K562 (cell line): Measurements from ENCODE around the gene FRMPD4. TPM values are rescaled to one million over a fixed set of nuclear protein-coding genes. Genes with fewer than 3 reads are reported as not detected.

Experiments
- ATAC-seq: fragments of 200-7000 bp; cut with Tn5 transposase; 3 replicates; pipeline ENCODE4 v1.9.1; 2020; ENCODE audit warnings: moderate library complexity
- BruUV-seq: library from RNA; stranded (reverse); fragments of 400-500 nt; replicated peaks from 2 replicates; lab custom pipeline; 2021; lab: Mats Ljungman, UMichigan
- CTCF ChIA-PET: fragments of 300-600 bp; formaldehyde crosslinking; extraction: SDS; loops from one replicate; lab custom pipeline; 2021; ENCODE audit warnings: low intra/inter-chr PET ratio; lab: Yijun Ruan, JAX
- POLR2A ChIA-PET: fragments of 300-600, 350-650 bp; sonication (Branson Sonifier 250); formaldehyde crosslinking; extraction: SDS; loops from one replicate; lab custom pipeline; 2021; ENCODE audit warnings: antibody characterized with exemption, inconsistent platforms; lab: Yijun Ruan, JAX
- DNase-seq, 4 experiments: peaks; one replicate each; pipeline versions ENCODE4 v3.0.0 to v3.0.0-alpha.2; 2011 to 2018; ENCODE audit warnings: low spot score in 3 of 4, mixed read lengths in 3 of 4; ENCODE audit errors: extremely low read depth in 1 of 4
- FAIRE-seq: peaks from 2 replicates; lab custom pipeline; 2011; peaks lifted over from hg19 to GRCh38; lab: Jason Lieb, UNC
- H2AFZ ChIP-seq: 2 replicates; pipeline ENCODE4 v1.6.0; 2011; ENCODE audit warnings: low read depth, low read length, control low read depth, inconsistent platforms
- H3K27ac ChIP-seq: fragments of 200-600 bp; 3 replicates; pipeline ENCODE4 v1.8.0; 2011; ENCODE audit warnings: low read depth, mild to moderate bottlenecking, control low read depth, inconsistent platforms, low read length, moderate library complexity, mixed read lengths; ENCODE audit errors: extremely low read depth
- H3K27me3 ChIP-seq, 2 experiments: fragments of 300-600 bp in 1 of 2; 2 replicates in 1 of 2; 3 replicates in 1 of 2; pipeline versions ENCODE4 v1.6.0 to v1.8.0; 2011; ENCODE audit warnings: inconsistent platforms in 2 of 2, low read length in 2 of 2, mild to moderate bottlenecking in 1 of 2, mixed read lengths in 1 of 2, moderate library complexity in 1 of 2; ENCODE audit not compliant: control insufficient read depth in 2 of 2, insufficient read depth in 2 of 2
- H3K36me3 ChIP-seq: fragments of 300-600 bp; 3 replicates; pipeline ENCODE4 v1.8.0; 2011; ENCODE audit warnings: mild to moderate bottlenecking, low read length, inconsistent platforms; ENCODE audit not compliant: control insufficient read depth, insufficient read depth
- H3K4me1 ChIP-seq, 2 experiments: fragments of 200-600 bp in 1 of 2; replicated peaks in 1 of 2; 2 replicates in 1 of 2; 3 replicates in 1 of 2; pipeline versions ENCODE4 v1.5.1 to v1.8.0; 2011; ENCODE audit warnings: inconsistent platforms in 2 of 2, low read length in 2 of 2, mild to moderate bottlenecking in 1 of 2, mixed read lengths in 1 of 2, moderate library complexity in 1 of 2; ENCODE audit not compliant: control insufficient read depth in 2 of 2, insufficient read depth in 2 of 2
- H3K4me2 ChIP-seq: 2 replicates; pipeline ENCODE4 v1.6.1; 2011; ENCODE audit warnings: low read length, control low read depth, inconsistent platforms, mixed read lengths; ENCODE audit not compliant: insufficient read depth
- H3K4me3 ChIP-seq: fragments of 200-600 bp; sonication (generic), shearing (Covaris generic); 2 replicates; pipeline ENCODE4 v1.5.1; 2016; ENCODE audit warnings: control low read depth, inconsistent platforms
- H3K79me2 ChIP-seq: fragments of 200-600 bp; 3 replicates; pipeline ENCODE4 v1.8.0; 2011; ENCODE audit warnings: low read length, inconsistent platforms; ENCODE audit not compliant: control insufficient read depth, insufficient read depth
- H3K9ac ChIP-seq, 2 experiments: 2 replicates each; pipeline versions ENCODE4 v1.6.0 to v1.6.1; 2011; ENCODE audit warnings: low read depth in 2 of 2, low read length in 2 of 2, control low read depth in 1 of 2, inconsistent platforms in 1 of 2, mild to moderate bottlenecking in 1 of 2, mixed read lengths in 1 of 2; ENCODE audit not compliant: insufficient read depth in 1 of 2
- H3K9me1 ChIP-seq: one replicate; pipeline ENCODE4 v1.6.0; 2011; ENCODE audit warnings: inconsistent platforms, mild to moderate bottlenecking, low read length, moderate library complexity; ENCODE audit not compliant: control insufficient read depth, insufficient read depth
- H3K9me3 ChIP-seq: replicated peaks from 2 replicates; pipeline ENCODE4 v1.5.1; 2011; ENCODE audit warnings: low read depth, low read length, inconsistent platforms; ENCODE audit not compliant: control insufficient read depth, insufficient read depth
- H4K20me1 ChIP-seq: replicated peaks from 2 replicates; pipeline ENCODE4 v1.6.1; 2011; ENCODE audit warnings: low read length, inconsistent platforms, mixed read lengths; ENCODE audit not compliant: control insufficient read depth, insufficient read depth
- ARID3A ChIP-seq: IDR thresholded peaks from 2 replicates; pipeline ENCODE4 v1.6.1; 2012; ENCODE audit warnings: low read depth, low read length, improper control_type of control experiment, borderline replicate concordance
- ATF6 ChIP-seq: sonication (generic); formaldehyde crosslinking; IDR thresholded peaks from 2 replicates; pipeline ENCODE4 v1.4.0; 2020; ENCODE audit warnings: mild to moderate bottlenecking, missing genetic modification reagents
- ETS1 ChIP-seq: conservative IDR thresholded peaks from 2 replicates; pipeline ENCODE4 v1.6.1; 2011; ENCODE audit warnings: low read depth, mild to moderate bottlenecking, low read length; ENCODE audit not compliant: control insufficient read depth
- KLF10 ChIP-seq: fragments of 250-450 bp; sonication (Bioruptor Pico); IDR thresholded peaks from 2 replicates; pipeline ENCODE4 v1.6.1; 2021; ENCODE audit warnings: matching md5 sums
- MTF1 ChIP-seq: fragments of 250-450 bp; sonication (Bioruptor Pico); IDR thresholded peaks from 2 replicates; pipeline ENCODE4 v1.9.0; 2021; ENCODE audit warnings: moderate library complexity, mild to moderate bottlenecking, inconsistent platforms, borderline replicate concordance
- PATZ1 ChIP-seq: fragments of 250-450 bp; sonication (Bioruptor Pico); IDR thresholded peaks from 2 replicates; pipeline ENCODE4 v1.5.0; 2020; ENCODE audit warnings: mild to moderate bottlenecking, borderline replicate concordance
- PHF21A ChIP-seq: fragments of 450-650 bp; IDR thresholded peaks from 2 replicates; pipeline ENCODE4 v1.6.1; 2017; ENCODE audit warnings: low read depth, borderline replicate concordance
- TFAM ChIP-seq: fragments of 250-450 bp; sonication (Bioruptor Pico); conservative IDR thresholded peaks from 2 replicates; pipeline ENCODE4 v1.5.0; 2021; ENCODE audit warnings: mild to moderate bottlenecking, moderate library complexity
- ZNF324 ChIP-seq: fragments of 250-450 bp; sonication (Bioruptor Pico); IDR thresholded peaks from 2 replicates; pipeline ENCODE4 v1.4.0; 2020; ENCODE audit warnings: mild to moderate bottlenecking
- WGBS: fragments of 100-300 bp; shearing (Covaris generic); methylation state at CpG from one replicate; pipeline ENCODE4 v1.1.6; 2016; ENCODE audit warnings: low coverage, mixed read lengths; ENCODE audit not compliant: insufficient coverage; ENCODE audit errors: missing lambda C conversion rate; 5-methylcytosine and 5-hydroxymethylcytosine counted together
- in situ Hi-C: fragments of 300-500 bp; cut with MboI; formaldehyde crosslinking; loops from 4 replicates; pipeline ENCODE4 v1.15.0; 2018; ENCODE audit warnings: inconsistent platforms, mixed read lengths
- intact Hi-C: fragments of 100-400 bp; cut with micrococcal nuclease; formaldehyde crosslinking; loops from 2 replicates; pipeline ENCODE4 v1.14.2; 2022
- polyA plus RNA-seq, 8 experiments: library from polyadenylated mRNA; depleted of rRNA in 4 of 8; stranded (reverse) in 5 of 8; unstranded in 3 of 8; fragments of >200 nt; fragmentation: Nextera tagmentation in 2 of 8; fragmentation: Illumina TruSeq in 1 of 8; extraction: Ambion mirVana in 2 of 8; extraction: Trizol in 1 of 8; gene quantifications; 2 replicates each; pipeline versions ENCODE4 v1.2.1 to v1.2.3, GENCODE V29; 2011 to 2014; ENCODE audit warnings: inconsistent platforms in 1 of 8, missing spikeins in 1 of 8
- total RNA-seq, 7 experiments: library from RNA; depleted of rRNA in 6 of 7; stranded (reverse); fragments of >200 nt in 6 of 7; fragmentation: Illumina TruSeq in 2 of 7; extraction: Trizol in 2 of 7; gene quantifications; 2 replicates each; pipeline versions ENCODE4 v1.2.1 to v1.2.3, GENCODE V29; 2011 to 2021; ENCODE audit warnings: low replicate concordance in 1 of 7

The FRMPD4 gene
- total and polyA plus RNA-seq, 9 of the 15 experiments (the other 6 are each of a cell fraction or from before 2014, with no cell fraction given): not detected

- ChIA-PET POLR2A (no interaction called here), CTCF (no interaction called here)
- Histone ChIP-seq H3K27ac (no peak overlapping the region), H3K4me3 (no peak overlapping the region), H3K4me2 (no peak overlapping the region), H3K9me3 (no peaks in the 10 kb centered on the region), H3K9ac (no peak overlapping the region), H3K27me3 (no peaks in the 10 kb centered on the region), H4K20me1 (no peaks in the 10 kb centered on the region), H3K36me3 (no peaks in the 10 kb centered on the region), H3K79me2 (no peaks in the 10 kb centered on the region), H2AFZ (no peak overlapping the region), H3K9me1 (no peaks in the 10 kb centered on the region), H3K4me1 (no peaks in the 10 kb centered on the region)
- DNase-seq (no peak), FAIRE-seq (no peak), ATAC-seq (no peak)
- intact Hi-C loops (no loop called here), in situ Hi-C loops (no loop called here)
- WGBS: 7% methylated on average over 3 of the region's 4 CpGs
- no peak for TF ChIP-seq ETS1
- no peak for TF ChIP-seq MTF1 (CRISPR knock-in tag)
- no peak for TF ChIP-seq ATF6 (CRISPR knock-in tag)
- TF ChIP-seq TFAM (CRISPR knock-in tag): no peak
- no peak for TF ChIP-seq KLF10 (CRISPR knock-in tag)
- no peak for TF ChIP-seq PATZ1 (CRISPR knock-in tag)
- TF ChIP-seq PHF21A: no peak
- TF ChIP-seq ZNF324 (CRISPR knock-in tag): no peak
- TF ChIP-seq ARID3A: no peak
- no TSS peak for BruUV-seq
Measured at GRCh38 chrX:12308420-12308819, 170.1 kb downstream of the FRMPD4 start.
